Measurements from ENCODE around the gene CCDC184.

DNA sequence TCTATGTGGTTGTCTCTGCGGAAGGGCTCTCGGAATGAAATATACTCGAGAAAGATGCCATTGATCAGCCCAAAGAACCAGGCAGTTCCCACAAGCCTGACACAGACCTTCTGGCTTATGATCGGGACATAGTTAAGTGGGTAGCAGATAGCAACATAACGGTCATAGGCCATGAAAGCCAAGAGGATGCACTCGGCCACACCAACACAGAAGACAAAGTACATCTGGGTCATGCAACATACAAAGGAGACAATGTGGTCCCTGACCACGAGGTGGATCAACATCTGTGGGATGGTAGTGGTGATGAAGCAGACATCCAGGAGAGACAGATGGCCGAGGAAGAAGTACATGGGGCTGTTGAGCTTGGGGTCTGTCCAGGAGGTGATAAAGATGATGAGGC lies 19.3 kb downstream of the CCDC184 start:
- TF ChIP-seq CTCF (conservative IDR thresholded peaks at IDR 0.05; ENCODE audit: low read depth, low read length) (no peak), EZH2 (IDR thresholded peaks at IDR 0.05; ENCODE audit: borderline replicate concordance, low read depth, low read length, poor library complexity, severe bottlenecking) (no peak)
